GM12872 (cell line): ENCODE measurements around the gene GOLGA3.

Experiments
- TF ChIP-seq, protein P1 (sequence below): IDR thresholded peaks from 3 replicates; pipeline ENCODE4 v1.5.1; 2011; ENCODE audit warnings: low read depth, mild to moderate bottlenecking, low read length, moderate library complexity; ENCODE audit not compliant: insufficient read depth

GOLGA3 gene

DNA sequence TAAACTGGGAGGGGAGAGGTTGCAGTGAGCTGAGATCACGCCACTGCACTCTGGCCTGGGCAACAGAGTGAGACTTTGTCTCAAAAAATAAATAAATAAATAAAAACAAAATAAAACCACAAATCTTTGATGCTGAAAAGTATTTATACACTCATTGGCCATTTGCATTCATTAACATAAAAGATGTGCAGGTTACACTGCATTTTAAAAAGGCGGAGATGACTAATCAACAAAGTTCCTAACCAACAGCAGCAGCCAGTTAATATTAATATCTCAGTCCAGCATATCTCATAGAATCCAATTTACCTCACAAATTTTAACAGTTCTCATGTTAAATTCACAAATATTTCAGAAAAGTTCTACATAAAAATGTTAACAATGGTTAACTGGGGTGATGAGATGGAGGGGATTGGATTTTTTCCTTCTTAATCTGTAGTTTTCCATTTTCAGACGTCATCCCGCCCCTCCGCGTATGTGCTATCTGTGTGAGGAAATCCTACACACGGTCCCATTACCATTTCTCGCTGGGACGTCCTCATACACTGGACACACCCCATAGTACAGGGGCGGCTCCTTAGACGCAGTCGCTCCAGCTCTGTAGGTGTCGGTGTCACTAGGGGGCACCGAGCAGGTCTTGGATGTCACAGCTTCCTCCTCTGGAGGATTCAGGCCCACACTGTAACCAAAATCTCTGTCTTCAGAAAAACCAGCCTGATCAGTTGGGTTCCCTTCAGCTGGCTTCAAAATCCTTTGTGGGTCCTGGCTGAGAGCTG, 74.3 kb downstream of the GOLGA3 start:
- TF ChIP-seq, protein P1, sequence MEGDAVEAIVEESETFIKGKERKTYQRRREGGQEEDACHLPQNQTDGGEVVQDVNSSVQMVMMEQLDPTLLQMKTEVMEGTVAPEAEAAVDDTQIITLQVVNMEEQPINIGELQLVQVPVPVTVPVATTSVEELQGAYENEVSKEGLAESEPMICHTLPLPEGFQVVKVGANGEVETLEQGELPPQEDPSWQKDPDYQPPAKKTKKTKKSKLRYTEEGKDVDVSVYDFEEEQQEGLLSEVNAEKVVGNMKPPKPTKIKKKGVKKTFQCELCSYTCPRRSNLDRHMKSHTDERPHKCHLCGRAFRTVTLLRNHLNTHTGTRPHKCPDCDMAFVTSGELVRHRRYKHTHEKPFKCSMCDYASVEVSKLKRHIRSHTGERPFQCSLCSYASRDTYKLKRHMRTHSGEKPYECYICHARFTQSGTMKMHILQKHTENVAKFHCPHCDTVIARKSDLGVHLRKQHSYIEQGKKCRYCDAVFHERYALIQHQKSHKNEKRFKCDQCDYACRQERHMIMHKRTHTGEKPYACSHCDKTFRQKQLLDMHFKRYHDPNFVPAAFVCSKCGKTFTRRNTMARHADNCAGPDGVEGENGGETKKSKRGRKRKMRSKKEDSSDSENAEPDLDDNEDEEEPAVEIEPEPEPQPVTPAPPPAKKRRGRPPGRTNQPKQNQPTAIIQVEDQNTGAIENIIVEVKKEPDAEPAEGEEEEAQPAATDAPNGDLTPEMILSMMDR: no peak

DNA sequence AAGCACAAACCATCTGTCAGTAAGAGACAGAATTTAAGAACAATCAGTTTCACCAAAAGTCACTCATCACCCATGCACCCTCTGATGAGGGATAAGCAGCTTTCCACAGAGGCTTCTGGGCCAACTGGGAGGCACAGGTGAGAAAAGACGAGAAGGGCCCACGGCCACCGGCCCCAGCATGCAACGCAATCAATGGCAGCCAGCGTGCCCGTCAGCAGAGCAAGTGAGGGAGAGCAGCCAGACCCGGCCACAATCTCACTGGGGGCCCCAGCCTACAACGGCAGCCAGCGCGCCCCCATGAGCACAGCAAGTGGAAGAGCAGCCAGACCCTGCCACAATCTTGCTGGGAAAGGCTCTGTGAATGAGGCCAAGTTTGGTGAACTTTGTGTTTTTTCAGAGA, 80.3 kb downstream of the GOLGA3 start:
- TF ChIP-seq, protein P1: no peak

DNA sequence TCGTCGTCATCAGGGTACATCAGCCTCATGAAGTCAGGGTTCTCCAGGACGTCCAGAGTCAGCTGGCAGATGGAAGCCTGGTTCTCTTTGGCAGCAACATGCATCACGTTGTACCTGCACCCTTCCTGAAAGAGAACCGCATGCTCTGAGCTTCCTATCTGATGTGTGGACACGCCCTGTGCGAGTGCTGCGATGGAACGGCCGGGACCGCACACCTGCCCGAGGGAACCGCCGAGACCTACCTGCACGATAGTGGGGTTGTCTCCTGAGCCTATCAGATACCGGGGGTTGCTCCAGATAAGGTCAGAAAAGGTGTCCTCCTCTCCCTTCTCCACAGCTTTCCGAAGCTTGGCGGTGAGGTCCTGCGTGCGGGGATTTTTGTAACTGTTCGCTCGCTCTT, 80.8 kb downstream of the GOLGA3 start:
- TF ChIP-seq, protein P1: no peak

DNA sequence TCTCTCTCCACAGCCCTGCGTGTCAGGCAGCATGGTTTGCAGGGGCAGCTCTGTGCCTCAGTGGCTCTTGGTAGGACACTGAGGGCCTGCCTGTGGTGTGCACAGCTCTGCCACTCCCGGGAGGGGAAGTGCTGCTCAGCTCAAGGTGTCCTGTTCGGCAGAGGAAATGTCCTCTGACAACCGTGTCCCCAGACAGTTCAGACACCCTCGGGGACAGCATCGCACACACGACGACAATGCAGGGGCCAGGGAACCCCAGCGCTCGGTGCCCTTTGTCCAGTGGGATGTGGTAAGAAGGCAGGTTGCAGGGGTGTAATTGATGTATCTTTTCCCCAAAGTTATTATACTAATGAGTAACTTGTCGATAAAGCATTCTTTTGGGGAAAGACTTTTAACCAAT, 81.3 kb downstream of the GOLGA3 start:
- TF ChIP-seq, protein P1: no peak

DNA sequence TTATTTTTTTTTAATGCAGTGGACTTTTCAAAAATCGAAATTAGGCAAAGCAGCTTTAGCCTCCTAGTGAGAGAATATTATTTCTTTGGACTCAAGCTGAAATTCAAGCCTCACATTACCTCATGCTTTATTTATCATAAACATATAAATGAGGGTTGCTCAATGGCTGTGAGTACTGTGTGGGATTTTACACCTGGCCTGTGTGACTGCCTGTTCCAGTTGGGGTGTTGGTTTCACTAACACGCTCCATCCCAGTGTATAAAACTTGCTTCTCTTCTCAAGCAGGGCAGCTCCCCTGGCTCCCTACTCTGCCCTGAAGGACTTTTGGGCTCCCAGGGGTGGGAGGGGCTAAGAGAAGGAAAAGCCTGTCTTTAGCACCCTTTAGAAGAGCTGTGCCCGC, 82.1 kb downstream of the GOLGA3 start:
- TF ChIP-seq, protein P1: no peak

DNA sequence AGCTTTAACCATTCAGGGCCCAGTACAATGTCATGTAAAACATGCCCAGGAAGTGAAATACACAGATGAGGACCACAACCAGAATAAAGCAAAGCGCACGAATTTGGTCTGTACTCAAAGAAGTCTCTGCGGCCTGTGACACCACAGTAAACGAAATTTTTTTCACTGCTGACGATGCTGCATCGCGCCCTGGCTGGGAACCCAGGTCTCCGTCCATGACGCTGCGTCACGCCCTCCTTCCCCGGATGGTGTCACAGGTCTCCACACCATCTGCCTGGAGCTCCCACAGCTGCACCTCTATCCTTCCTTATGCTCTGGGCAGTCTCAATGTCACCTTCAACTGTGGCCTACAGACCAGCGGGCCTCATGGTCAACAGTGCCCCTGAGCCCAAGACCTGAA, 84.8 kb downstream of the GOLGA3 start:
- TF ChIP-seq, protein P1: no peak

DNA sequence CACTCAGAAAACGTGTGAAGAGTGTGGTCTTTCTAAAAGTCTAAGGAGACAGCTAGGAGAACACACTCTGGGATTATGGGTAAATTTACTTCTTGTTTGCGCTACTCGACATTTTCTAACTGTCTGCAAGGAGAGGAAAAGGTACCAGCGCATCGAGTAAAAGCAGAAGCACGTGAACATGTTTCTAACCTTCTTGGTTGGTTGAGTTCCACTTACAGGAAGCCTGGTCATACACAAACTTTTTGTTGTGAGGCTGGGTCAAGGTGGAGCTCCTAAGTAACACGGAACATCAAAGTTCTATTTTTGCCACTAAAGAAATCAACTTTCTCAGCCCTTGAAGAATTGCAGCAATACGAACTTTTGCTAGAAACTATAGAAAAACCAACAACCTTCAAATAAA, 87.0 kb downstream of the GOLGA3 start:
- TF ChIP-seq, protein P1: no peak
